GM19351 (cell line): ENCODE data around the gene JUND.
"Not testable (repeated sequence)": the region's sequence is repeated elsewhere in the genome, so short reads cannot be mapped to it uniquely, and the experiment has no call there.

Experiments
- ATAC-seq: cut with Tn5 transposase; IDR thresholded peaks from one replicate; pipeline ENCODE4 v1.9.1; 2021; ENCODE audit warnings: mild to moderate bottlenecking, moderate library complexity; ENCODE audit not compliant: unreplicated experiment

Gene JUND

DNA sequence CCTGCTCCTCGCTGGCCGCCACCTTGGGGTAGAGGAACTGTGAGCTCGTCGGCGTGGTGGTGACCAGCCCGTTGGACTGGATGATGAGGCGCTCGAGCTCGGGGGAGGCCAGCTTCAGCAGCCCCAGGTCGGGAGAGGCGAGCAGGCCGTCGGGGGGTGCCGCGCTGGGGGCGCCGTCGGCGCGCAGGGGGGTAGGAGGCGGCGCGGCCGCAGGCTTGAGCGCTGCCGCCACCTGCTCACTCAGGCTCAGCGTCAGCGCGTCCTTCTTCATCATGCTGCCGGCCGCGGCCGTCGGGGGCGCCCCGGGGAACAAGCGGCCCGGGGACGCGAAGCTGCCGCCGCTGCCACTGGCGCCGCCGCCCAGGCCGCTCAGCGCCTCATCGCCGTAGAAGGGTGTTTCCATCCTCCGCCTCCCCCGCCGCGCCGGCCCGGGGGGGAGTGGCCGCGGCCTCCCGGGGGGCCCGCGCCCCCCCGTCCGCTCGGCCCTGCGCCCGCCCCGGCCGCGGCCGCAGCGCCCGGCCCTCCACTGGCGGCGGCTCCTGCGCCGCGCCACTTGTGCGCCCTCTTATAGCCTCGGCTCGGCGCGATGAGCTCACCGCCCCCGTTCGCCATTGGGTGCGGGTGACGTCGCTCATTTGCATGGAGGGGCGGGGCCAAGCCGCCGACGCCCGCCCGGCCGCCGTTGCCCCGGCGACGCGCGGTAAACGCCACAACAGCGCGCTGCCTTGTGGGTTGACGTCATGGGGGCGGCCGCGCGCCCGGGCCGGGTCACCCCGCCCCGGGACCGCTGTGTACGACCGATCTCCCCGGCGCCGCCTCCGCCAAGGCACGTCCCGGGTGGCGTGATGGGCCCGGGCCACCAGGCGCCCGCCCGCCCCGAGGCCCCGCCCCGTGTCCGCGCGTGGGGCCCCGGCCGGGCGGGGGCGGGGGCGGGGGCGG is at the start of gene JUND:
Gene JUND, minus strand, starts transcription at position 541 of the 939 bp plus-strand sequence. Its CDS starts 138 bp downstream, at position 403.
- ATAC-seq = peak; percentile 63

DNA sequence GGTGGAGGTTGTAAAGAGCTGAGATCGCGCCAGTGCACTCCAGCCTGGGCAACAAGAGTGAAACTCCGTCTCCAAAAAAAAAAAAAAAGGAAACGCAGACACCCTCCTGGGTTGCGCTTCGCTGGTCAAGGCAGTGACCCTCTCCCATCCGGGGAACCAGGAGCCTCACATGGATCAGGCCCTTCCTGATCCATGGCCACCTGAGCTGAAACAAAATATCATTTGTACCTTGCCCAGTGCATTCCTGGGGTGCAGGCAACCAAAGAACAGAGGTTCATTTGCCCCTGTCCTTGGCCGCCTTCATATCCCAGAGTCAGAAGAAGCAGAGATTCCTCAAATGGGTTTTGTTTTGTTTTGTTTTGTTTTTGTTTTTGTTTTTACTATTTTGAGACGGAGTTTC is 49.4 kb upstream of the JUND start:
- no peak for ATAC-seq

DNA sequence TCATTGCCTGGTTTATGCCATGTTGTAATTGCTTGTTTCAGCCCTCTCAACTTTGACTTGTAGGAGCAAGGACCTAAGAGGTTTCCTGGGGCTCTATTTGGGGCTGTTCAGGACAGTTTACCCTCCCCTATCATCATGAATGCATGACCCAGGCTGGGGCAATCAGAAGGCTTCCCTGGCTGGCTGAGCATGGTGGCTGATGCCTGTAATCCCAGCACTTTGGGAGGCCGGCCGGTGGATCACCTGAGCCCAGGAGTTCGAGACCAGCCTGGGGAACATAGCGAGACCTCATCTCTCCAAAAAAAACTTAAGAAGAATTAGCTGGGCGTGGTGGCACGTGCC is 47.6 kb upstream of the JUND start:
- ATAC-seq = no peak

DNA sequence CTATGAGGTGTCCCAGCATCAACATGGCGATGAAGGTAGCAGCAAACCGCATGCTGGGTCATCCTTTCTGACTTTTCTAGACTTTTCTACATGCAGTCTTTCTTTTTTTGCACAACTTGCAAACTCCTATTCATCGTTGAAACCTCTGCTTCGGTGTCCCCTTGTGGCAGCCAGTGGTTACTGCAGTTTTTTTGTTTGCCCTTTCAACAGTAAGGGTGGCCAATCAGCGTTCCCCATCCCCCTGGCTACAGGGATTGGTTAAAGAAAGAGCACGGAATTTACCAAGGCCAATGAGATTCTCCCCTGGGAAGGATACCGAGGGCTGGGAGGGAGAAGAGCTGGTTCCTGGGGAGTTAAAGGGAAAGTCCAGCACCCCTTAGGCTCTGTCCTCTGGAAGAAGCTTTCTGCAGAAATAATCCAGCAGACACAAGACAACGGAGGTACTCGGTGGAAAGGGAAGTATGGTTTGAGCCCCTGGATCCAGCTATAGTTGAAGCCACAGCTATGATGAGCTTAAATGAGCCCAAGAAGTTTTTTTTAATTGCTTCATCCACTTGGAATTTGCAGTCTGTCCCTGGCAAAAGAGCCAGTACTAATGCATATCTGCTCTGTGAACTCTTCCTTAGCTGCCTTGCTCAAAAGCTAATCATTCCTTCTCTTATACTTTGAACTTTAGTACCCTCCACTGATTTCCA is 47.1 kb upstream of the JUND start:
- ATAC-seq = peak; percentile 75

DNA sequence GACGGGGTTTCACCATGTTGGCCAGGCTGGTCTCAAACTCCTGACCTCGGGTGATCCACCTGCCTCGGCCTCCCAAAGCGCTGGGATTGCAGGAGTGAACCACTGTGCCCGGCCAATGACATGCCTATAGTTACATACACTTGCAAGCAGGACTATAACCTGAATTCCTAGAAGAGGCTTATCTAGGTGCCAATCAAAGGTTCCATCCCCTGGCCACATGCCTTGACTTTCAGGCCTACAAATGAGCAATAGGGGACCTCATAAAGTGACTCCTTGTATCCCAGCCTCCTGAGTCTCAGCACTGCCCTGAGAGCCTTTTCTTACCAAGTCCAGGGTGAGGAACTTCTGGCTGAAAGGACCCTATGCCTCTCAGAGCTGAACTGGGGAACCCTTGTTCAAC is 45.4 kb upstream of the JUND start:
- no peak for ATAC-seq

DNA sequence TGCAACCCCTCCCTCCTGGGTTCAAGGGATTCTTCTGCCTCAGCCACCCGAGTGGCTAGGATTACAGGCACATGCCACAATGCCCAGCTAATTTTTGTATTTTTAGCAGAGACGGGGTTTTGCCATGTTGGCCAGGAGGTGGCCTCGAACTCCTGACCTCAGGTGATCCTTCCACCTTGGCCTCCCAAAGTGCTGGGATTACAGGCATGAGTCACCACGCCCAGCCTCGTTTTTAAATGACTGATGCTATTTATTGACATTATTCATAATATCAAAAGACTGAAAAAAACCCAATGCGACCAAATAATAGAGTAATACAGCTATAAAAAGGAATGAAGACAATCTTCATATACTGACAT is 42.9 kb upstream of the JUND start:
- not testable (repeated sequence) for ATAC-seq

DNA sequence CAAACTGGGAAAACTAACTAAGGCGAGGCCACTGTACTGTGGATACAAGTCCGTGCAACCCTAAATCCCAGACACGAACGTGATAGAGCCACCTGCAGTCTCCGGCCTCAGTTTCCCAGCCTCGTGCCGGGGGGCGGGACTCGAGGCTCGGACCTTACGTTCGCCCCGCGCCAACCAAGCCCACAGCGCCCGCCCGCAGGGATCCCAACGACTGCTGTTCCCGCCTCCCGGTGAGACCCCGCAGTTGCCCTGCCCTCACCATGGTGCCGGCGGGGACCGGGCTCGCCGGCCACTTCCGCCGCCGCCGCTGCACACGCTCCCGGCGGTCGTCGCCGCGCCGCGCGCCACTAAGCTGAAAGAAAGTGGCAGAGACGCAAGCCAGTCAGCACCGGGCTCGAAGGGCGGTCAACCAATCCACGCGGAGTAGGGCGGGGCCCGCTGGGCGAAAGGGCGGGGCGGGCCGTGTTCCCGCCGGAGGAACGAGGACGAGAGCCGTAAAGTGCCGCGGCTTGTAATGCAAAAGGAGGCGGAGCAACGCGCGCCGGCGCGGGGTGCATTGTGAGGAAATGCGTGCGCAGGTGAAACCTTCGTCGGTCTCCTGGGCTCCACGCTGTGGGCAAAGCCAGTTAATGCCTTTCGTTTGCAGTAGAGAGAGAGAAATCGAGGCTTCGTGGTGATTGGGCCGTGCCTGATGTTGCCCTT is 41.5 kb upstream of the JUND start, which contains the start of gene LSM4:
Gene LSM4, minus strand, starts transcription at position 318 of the 702 bp plus-strand sequence. Its CDS starts 56 bp downstream, at position 262.
- peak; percentile 91 for ATAC-seq

DNA sequence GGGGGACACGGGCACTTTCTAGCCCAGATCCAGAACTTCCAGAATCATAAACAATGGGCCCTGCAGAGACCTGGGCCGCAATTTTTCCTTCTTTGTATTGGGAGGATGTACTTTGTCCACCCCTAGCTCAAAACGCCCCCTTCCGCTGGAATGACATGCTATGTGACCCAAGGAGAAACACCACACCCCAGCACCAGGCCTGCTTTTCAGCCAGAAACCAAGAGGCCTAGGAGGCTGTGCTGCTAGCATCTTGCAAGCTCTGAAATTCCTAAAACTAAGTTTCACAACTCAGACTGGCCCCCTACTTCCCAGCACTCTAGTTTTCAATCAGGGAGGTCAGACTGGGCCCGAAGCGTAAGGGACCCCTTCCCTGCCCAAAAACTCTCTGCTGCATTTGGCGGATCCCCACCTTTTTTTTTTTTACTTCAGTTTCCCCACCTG is 40.9 kb upstream of the JUND start:
- no peak for ATAC-seq

DNA sequence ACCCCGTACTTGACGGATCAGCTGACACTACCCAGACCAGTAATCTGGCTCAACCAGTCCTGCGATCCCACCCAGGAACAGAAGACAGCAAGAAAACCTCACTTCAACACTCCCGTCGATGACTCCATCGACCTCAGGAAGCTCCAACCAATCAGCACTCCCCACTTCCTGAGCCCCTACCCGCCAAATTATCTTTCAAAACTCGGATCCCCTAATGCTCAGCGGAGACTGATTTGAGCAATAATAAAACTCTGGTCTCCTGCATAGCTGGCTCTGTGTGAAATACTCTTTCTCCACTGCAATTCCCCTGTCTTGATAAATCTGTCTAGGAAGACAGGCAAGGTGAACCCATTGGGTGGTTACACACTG is 40.3 kb upstream of the JUND start:
- ATAC-seq = no peak

DNA sequence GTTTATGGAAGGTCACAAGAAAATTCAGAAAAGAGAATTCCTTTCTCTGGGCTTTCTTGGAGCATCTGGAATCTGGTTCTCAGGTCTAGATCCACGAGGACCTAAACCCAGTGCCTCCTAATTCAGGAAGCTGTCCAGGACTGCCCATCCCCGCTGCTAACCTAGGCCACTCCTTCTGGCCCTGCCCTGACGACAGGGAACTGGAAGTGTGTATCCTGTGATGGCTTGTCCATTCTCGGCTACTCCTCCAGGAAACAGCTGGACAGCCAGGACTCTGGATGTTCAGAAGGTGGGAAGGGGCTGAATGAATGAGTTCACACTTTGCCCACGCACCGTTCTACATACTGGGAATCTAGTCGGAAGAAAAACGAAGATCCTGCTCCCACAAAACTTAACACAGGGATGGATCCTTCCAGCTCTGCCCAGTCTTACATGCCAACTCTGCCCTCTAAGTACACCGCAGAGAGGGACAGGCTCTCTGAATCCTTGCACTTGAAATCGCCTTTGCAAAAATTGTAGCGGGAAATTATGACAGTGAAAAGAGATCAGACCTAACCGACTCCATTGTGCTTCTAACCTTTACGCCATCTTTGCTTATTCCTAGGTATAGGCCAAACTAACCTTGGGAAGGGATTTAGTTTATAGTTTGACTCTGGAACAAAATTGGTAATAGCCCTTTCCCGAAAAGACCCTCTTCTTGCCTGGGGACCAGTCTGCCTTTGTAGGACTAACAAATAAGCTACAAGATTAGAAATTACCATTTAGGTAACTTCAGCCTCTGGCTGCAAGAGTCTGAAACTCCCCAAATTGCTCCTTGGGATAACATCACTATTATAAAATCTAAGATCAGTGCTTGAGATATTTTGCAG is 39.7 kb upstream of the JUND start:
- no peak for ATAC-seq

DNA sequence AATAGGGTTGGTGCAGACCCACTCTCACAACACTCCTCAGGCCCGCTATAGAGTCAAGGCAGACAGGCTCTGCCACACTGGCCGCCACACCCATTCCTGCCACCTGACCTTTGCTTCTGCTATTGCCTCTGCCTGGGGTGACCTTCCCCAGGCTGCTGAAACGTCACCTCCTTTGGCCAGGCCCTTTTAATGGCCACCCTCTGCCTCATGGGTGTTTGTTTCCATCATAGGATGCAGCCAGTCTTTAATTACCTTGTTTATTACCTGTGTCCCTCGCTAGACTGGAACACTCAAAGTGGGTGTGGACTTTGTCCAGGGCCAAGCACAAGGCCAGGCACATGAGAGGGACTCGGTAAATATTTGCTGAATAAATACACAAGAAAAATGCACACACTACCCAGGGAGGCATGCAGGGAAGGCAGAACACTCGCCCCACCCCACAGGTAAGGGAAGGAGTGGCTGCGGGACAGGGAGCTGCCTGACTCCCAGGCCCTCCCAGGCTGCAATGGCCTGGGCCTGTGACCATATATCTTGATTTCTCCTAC is 38.2 kb upstream of the JUND start:
- ATAC-seq = no peak

DNA sequence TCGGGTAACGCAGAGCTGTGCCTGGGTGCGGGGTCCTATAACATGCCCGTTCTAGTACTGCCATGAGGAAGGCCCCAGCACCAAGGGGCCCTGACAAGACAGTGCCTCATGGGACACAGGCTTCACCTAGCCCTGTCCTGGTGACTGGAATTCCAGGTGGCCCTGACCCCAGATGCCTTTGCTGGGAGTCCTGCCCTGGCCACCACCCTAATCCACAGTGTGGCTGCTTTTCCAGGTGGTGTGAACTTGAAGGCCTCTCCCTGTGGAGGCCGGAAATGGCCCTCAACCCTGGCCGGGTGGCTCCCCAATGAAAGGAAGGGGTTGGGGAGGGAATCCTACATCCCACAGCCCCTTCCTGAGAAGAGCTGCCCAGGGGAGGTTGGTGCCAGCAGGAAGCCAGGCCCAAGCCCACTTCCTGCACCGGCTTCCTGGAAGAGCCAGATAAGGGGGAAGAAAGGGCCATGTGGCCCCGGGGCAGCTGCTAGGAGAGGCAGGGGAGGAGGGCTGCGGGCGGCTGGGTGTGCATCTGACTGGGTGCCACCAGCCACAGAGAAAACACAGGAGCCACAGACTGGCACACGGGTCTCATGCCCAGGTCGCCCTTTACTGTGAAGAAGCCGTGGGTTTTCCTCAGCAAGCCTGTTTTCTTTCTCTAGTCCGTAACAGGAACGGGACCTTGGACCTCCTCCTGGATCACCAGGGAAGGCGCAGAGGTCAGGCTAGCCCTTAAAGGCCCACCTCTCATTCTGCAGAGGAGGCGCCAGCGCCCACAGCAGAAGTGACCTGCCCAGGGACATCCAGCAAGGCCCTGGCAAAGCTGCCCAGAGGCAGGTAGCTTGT is 36.8 kb upstream of the JUND start:
- ATAC-seq = no peak

DNA sequence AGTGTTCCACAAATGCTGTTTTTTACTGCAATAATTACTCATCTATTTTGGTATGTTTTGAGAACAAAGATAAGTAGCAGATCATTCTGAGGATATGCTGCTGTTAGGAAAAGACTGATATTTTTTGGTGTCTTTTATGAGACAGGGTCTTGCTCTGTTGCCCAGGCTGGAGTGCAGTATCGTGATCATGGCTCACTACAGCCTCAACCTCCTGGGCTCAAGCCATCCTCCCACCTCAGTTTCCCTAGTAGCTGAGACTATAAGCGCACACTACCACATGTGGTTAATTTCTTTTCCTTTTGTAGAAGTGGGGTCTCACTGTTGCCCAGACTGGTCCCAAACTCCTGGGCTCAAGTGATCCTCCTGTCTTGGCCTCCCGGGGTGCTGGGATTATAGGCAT is 32.0 kb upstream of the JUND start:
- no peak for ATAC-seq

DNA sequence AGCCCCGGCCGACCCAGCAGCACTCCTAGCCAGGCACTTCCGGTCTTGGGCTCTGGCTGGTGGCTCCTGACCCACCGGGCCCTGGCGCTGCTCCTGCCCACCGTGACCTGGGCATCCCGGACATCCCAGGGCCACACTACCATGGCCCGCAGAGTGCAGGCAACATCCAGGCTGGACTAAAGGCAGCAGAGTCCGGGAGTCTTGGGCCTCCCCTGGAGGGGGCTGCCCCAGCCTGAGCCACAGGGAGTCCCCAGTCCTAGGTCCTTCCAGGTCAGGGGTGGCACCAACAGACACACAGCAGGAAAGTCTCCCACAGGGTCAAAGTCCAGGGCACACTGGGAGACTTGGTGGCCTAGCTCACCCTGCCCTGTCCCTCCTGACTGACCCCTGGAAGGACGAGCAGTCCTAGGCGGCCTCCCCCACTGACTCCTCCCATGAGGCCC is 30.7 kb upstream of the JUND start:
- ATAC-seq = no peak

DNA sequence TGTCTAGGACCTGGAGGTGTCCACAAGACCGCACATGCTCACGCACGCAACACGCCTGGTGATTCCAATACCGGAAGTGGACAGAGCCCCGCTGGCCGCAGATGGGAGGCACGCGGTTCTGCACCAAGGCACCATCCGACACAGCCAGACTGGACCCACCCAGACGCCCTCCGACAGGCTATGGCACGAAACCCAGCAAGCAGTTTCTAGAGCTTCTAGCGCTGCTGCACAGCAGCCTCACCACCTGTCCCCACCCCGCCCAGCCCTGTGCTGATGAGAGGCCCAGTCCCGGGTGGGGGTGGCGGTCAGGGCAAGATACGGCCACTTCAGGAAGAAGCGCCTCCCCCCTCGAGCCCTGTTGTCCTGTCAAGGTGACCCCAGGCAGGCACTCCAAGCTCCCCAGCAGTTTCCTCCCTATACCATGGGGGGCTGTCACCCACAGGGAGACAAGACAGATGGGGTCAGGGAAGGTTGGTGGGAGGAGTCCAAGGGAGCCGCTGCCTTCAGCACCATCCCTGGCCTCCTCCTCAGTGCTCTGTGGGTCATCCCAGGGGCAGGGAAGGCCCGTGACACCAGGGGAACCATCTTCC is 30.2 kb upstream of the JUND start:
- no peak for ATAC-seq

DNA sequence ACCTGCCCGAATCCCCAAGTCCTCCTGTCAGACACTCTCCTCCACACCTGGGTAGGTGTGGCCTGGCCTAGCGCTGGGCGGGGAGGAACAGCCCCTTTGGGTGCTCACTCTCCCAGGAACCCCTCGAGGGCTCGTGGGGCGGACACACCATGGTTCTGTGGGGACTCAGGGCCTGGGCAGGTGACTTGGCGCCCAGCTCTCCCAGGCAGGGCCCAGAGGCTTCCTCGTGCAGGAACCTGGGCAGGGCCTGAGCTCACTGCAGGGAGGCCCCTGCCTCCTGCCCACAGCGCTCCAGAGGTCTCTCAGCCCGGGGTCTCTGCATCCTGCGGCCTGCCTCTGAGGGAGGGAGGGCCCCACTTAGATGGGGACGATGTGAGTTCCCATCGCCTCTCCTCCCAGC is 29.5 kb upstream of the JUND start:
- ATAC-seq = no peak

DNA sequence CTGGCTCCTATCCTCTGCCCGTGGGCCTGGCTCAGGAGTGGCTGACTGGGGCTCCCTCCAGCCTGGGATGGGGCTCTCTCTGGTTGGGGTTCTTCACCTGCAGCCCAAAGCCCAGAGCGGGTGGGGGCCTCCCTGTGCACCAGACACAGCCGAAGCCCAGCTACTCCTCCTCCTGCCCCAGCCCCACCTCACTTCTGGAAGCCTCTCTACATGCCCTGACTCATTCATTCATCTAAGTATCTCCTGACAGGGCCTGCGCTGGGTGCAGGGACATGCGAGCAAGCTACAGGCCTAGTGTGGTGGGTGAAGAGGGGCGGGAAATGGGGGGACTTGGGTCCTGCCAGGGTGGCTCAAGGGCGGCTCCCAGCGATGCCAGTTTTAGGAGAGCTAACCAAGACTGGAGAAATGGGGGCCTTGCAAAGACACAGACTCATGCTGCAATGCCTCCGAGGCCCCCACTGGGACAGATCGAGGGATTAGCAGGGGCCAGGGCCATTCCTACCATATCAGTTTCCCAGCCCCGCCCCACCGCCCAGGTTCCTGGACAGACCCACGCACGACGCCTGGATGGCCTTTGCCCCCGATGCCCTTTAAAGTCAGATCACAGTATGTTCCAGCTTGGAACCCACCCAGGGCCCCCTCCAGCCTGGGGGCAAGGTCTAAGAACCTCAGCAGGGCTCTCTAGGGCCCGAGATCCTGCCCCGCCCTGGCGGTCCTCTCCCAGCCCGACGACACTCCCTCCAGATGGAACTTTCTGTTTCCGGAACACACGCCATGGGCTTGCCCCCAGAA is 28.9 kb upstream of the JUND start:
- no peak for ATAC-seq

DNA sequence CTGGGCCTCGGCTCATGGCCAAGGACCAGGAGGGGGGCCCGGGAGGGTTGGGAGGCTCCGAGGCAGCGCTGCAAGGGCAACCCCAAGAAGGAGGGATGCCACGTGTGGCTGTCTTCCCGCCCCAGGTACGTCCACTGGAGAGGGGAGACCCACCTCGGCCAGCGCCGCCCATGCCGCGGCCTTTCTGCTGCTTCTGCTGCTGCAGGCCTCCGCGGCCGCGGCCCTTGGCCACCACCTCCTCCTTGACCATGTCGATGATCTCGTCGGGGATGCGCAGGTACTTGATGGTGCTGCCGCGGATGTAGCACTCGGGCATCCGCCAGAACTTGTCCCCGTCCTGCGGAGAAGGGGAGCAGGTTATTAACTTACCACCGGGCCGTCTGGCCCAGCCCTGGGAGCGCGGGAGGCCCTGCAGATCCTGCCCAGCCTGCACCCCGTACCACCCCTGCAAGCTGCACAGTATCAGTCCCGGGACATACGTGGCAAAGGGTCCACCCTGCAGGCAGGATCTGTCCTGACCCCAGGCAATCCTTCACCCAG is 28.2 kb upstream of the JUND start:
- no peak for ATAC-seq
